Fibroblast of lung (primary cell): ENCODE results near the gene ELOVL3.

ENCODE experiments used
- CTCF ChIP-seq, 2 donors: IDR thresholded peaks in 1 of 2; conservative IDR thresholded peaks in 1 of 2; 1 replicate in 1 of 2; 2 replicates in 1 of 2; pipeline ENCODE4 v1.5.1; 2011 to 2012; ENCODE audit warnings: low read length in 2 of 2, control low read depth in 1 of 2, inconsistent platforms in 1 of 2, low read depth in 1 of 2, mild to moderate bottlenecking in 1 of 2
- EZH2 ChIP-seq: IDR thresholded peaks from 2 replicates; pipeline ENCODE4 v1.5.1; 2012; ENCODE audit warnings: low read length, control low read depth, mild to moderate bottlenecking; ENCODE audit errors: missing control alignments

- TF ChIP-seq EZH2 (no peak), CTCF (conservative IDR thresholded peaks at IDR 0.05 in 1 of 2, IDR thresholded peaks at IDR 0.05 in 1 of 2; ENCODE audit: low read depth in 1 of 2, low read length in 2 of 2) (no peak)
Measured at GRCh38 chr10:102264371-102264770, 38.3 kb downstream of the ELOVL3 start.
